Activated CD8-positive, alpha-beta T cell treated with anti-CD3 and anti-CD28 coated beads for 36 hours (primary cell): ENCODE data around the gene HMGB4. TPM values are rescaled to one million over a fixed set of nuclear protein-coding genes. Genes with fewer than 3 reads are reported as not detected.

Experiments used
- ATAC-seq: fragments of 200-7000 bp; cut with Tn5 transposase; one replicate; pipeline ENCODE4 v1.10.0; 2021; ENCODE audit warnings: mild to moderate bottlenecking, moderate library complexity
- CTCF ChIA-PET: fragments of 350-600 bp; sonication (Branson Sonifier 250); formaldehyde crosslinking; loops from one replicate; lab custom pipeline; 2021; ENCODE audit warnings: antibody characterized with exemption; lab: Charles Lee
- POLR2A ChIA-PET: fragments of 350-600 bp; sonication (Branson Sonifier 250); formaldehyde crosslinking; loops from one replicate; lab custom pipeline; 2021; ENCODE audit warnings: antibody characterized with exemption; lab: Charles Lee
- DNase-seq: peaks from one replicate; pipeline ENCODE4 v3.0.0-alpha.2; 2020
- H3K27ac Mint-ChIP-seq: one replicate; pipeline ENCODE4 v1.8.0; 2021; ENCODE audit warnings: mild to moderate bottlenecking, mixed read lengths
- H3K27me3 Mint-ChIP-seq: one replicate; pipeline ENCODE4 v1.8.0; 2021; ENCODE audit warnings: mixed read lengths
- H3K36me3 Mint-ChIP-seq: one replicate; pipeline ENCODE4 v1.8.0; 2021; ENCODE audit warnings: low read depth, mixed read lengths
- H3K4me1 Mint-ChIP-seq: one replicate; pipeline ENCODE4 v1.8.0; 2021; ENCODE audit warnings: low read depth, mixed read lengths
- H3K4me3 Mint-ChIP-seq: one replicate; pipeline ENCODE4 v1.8.0; 2021; ENCODE audit warnings: mild to moderate bottlenecking, moderate library complexity, mixed read lengths
- H3K9me3 Mint-ChIP-seq: one replicate; pipeline ENCODE4 v1.8.0; 2021; ENCODE audit warnings: mixed read lengths
- CTCF ChIP-seq: fragments of 200-600 bp; IDR thresholded peaks from one replicate; pipeline ENCODE4 v1.8.0; 2022; ENCODE audit warnings: antibody characterized with exemption, mild to moderate bottlenecking
- intact Hi-C: fragments of 100-400 bp; cut with micrococcal nuclease; formaldehyde crosslinking; loops from one replicate; pipeline ENCODE4 v1.10.0; 2022
- total RNA-seq, 2 experiments: library from RNA; stranded (reverse); gene quantifications; one replicate each; pipeline ENCODE4 v1.2.3, GENCODE V29; 2021

Gene HMGB4
- total RNA-seq, 2 experiments from 2014 or later = not detected

DNA sequence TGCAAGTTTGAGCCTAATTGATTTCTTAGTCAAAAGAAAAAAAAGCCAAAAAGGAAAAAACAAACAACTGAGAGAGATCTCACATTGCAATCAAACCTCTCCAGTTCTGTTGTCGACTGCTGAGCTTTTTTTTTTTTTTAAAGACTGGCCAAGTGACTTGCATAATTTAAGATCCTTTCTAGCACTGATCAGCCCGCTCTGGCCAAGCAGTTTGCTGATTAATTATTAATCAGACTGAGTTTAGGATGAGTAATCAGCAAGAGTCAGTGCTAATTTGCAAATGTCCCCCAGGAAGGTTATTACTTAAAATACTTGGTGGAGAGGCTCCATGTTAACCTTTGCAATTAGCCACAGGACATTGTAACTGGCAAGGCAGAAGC, 39.3 kb downstream of the HMGB4 start:
- Mint-ChIP-seq H3K4me3 (no peak overlapping the region), H3K27ac (no peak overlapping the region), H3K27me3 (peaks cover 9% of the 10 kb centered on the region), H3K9me3 (no peaks in the 10 kb centered on the region), H3K36me3 (no peaks in the 10 kb centered on the region), H3K4me1 (no peaks in the 10 kb centered on the region)
- intact Hi-C loops = no loop called here
- CTCF ChIA-PET = no interaction called here
- no peak for TF ChIP-seq CTCF
- no peak for DNase-seq
- no peak for ATAC-seq
- POLR2A ChIA-PET = no interaction called here

DNA sequence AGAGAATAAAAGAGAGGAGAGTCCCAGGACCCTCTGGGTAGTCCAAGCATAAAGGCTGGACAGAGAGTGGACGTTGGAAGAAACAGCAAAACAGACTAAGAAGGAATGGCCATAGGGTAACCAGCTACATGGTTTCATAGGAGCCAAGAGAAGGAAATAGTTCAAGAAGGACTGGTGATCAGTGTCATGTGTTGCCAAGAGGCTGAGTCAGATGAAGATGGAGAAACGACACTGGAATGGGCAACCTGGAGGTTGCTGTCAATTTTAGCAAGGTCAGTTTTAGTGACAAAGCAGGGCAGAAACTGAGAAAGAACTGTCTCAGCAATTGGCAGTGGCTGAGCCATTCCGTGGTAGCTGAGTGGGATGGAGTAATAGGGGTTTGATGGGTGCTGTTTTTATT, 41.4 kb downstream of the HMGB4 start:
- intact Hi-C loops = no loop called here
- DNase-seq (no peak), ATAC-seq (no peak)
- ChIA-PET CTCF (no interaction called here), POLR2A (interaction anchor here (0.8 kb wide), 1 partner anchor 11 kb away, joined by 3 read pairs; no protein-coding TSS in a partner anchor)
- TF ChIP-seq CTCF = no peak
- peaks cover 9% of the 10 kb centered on the region for H3K27me3 Mint-ChIP-seq
- H3K9me3 Mint-ChIP-seq = no peaks in the 10 kb centered on the region
- no peaks in the 10 kb centered on the region for H3K36me3 Mint-ChIP-seq
- no peak overlapping the region for H3K4me3 Mint-ChIP-seq
- no peak overlapping the region for H3K27ac Mint-ChIP-seq
- H3K4me1 Mint-ChIP-seq = no peaks in the 10 kb centered on the region

GRCh38 chr1:33906156-33906555, 42.3 kb downstream of the HMGB4 start:
- Mint-ChIP-seq H3K4me3 (no peak overlapping the region), H3K27me3 (peaks cover 9% of the 10 kb centered on the region), H3K4me1 (no peaks in the 10 kb centered on the region), H3K27ac (no peak overlapping the region), H3K36me3 (no peaks in the 10 kb centered on the region), H3K9me3 (no peaks in the 10 kb centered on the region)
- ChIA-PET POLR2A (no interaction called here), CTCF (no interaction called here)
- ATAC-seq = no peak
- DNase-seq = no peak
- intact Hi-C loops = no loop called here
- no peak for TF ChIP-seq CTCF

- H3K27me3 Mint-ChIP-seq = peaks cover 11% of the 10 kb centered on the region
- DNase-seq (no peak), ATAC-seq (no peak)
- TF ChIP-seq CTCF = no peak
- H3K9me3 Mint-ChIP-seq = no peaks in the 10 kb centered on the region
- no peaks in the 10 kb centered on the region for H3K4me1 Mint-ChIP-seq
- H3K27ac Mint-ChIP-seq = no peak overlapping the region
- ChIA-PET POLR2A (no interaction called here), CTCF (no interaction called here)
- intact Hi-C loops = no loop called here
- no peak overlapping the region for H3K4me3 Mint-ChIP-seq
- H3K36me3 Mint-ChIP-seq = no peaks in the 10 kb centered on the region
These were observed 44.6 kb downstream of the HMGB4 start for GRCh38 chr1:33908324-33908956.
